ENCODE measurements around the gene KDM4C.

The KDM4C gene

DNA sequence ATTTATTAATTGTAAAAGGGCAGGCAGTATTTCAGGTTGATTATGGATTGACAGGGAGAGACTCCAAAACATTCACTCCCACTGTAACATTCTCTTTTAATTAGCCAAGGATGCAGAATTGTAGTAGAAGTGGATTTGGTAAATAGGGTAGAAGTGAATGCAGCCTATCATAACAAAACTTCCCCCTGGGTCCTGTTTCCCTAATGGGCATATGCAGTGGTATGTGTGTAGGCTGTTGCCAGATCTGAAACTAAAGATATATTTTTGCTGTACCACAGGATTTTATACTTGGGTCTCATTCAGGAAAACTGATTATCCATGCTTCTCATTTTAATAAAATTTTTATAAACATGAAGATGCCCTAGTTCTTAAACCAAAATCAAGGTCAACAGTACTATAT is 351.2 kb downstream of the KDM4C start:
- no peak for TF ChIP-seq CTCF (IDR thresholded peaks at IDR 0.05; ENCODE audit: control insufficient read depth, extremely low read depth, insufficient read depth)
- H3K4me3 ChIP-seq (ENCODE audit: low read depth, low read length) = no peak overlapping the region
- DNase-seq (ENCODE audit: low read depth) = no peak

- H3K4me3 ChIP-seq (ENCODE audit: low read depth, low read length) = no peak overlapping the region
- no peak for TF ChIP-seq CTCF (IDR thresholded peaks at IDR 0.05; ENCODE audit: control insufficient read depth, extremely low read depth, insufficient read depth)
- no peak for DNase-seq (ENCODE audit: low read depth)
Measured at GRCh38 chr9:7111413-7111812, 353.6 kb downstream of the KDM4C start.

DNA sequence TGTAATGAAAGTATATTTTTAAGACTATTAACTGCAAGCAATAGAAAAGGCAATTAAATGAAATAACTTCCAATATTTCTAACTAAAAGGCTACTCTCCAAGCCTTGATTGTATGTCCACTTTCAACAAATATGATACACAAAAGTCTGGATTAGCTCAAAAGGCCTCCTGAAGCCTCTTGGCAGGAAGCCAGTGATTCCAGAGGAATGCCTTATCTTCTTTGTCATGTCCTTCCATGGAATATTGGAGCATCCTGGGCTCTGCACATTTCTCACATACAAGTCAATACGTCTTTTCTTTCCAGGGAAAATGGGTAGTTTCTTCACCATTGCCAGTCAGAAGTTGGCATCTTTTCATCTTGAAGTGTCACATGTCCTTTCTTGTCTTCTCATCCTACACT is 357.8 kb downstream of the KDM4C start:
- TF ChIP-seq CTCF (IDR thresholded peaks at IDR 0.05; ENCODE audit: control insufficient read depth, extremely low read depth, insufficient read depth) = no peak
- DNase-seq (ENCODE audit: low read depth) = no peak
- no peak overlapping the region for H3K4me3 ChIP-seq (ENCODE audit: low read depth, low read length)

DNA sequence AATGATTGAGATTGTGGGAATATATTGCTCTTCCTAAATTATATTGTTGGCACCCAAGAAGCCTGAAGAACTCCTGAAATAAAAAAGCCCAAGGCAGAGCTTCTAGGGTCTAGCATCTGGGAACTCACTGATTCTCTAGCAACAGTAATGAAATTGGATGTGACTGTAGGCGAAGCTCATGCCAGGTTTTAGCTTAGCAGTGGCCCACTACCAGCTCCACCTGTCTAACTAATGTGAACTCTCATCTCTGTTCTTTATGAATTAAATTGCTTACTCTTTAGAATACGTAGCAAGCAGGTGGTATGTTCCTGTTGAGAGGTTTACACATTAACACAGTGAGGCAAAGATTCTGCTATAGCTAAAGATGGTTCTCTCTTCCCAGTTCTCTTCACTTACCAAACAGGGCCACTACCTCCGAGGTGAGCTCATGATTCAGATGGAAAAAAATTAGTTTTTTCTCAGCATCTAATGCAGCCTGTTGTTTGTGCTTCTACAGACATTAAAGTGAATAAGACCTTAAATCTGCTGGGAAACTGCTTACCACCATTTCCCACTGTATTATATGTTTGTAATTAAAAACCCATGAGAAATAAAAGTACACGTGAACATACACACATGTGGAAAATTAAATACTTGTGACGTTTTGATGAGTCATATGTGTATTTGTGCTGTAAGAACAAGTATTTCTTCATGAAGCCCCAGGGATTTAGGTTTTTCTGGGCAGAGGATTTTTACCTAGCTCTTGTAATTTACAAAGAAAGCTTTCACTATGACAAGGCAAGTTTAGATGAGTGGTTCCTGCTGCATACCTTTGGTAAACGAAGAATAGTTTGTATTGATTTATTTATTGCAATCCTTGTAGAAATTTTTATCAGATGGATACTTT is 360.1 kb downstream of the KDM4C start:
- no peak overlapping the region for H3K4me3 ChIP-seq (ENCODE audit: low read depth, low read length)
- DNase-seq (ENCODE audit: low read depth) = no peak
- TF ChIP-seq CTCF (IDR thresholded peaks at IDR 0.05; ENCODE audit: control insufficient read depth, extremely low read depth, insufficient read depth) = no peak

- no peak for DNase-seq (ENCODE audit: low read depth)
- no peak for TF ChIP-seq CTCF (IDR thresholded peaks at IDR 0.05; ENCODE audit: control insufficient read depth, extremely low read depth, insufficient read depth)
- no peak overlapping the region for H3K4me3 ChIP-seq (ENCODE audit: low read depth, low read length)
Measured at GRCh38 chr9:7118633-7119032, 360.9 kb downstream of the KDM4C start.

GRCh38 chr9:7119612-7120011 is 361.8 kb downstream of the KDM4C start:
- TF ChIP-seq CTCF (IDR thresholded peaks at IDR 0.05; ENCODE audit: control insufficient read depth, extremely low read depth, insufficient read depth) = no peak
- H3K4me3 ChIP-seq (ENCODE audit: low read depth, low read length) = no peak overlapping the region
- DNase-seq (ENCODE audit: low read depth) = no peak

GRCh38 chr9:7121055-7121454 is 363.3 kb downstream of the KDM4C start:
- TF ChIP-seq CTCF (IDR thresholded peaks at IDR 0.05; ENCODE audit: control insufficient read depth, extremely low read depth, insufficient read depth) = no peak
- H3K4me3 ChIP-seq (ENCODE audit: low read depth, low read length) = no peak overlapping the region
- no peak for DNase-seq (ENCODE audit: low read depth)

Measured in LNCaP clone FGC (cell line).